Activated T-helper 1 cell treated with anti-CD3 and anti-CD28 coated beads, Interleukin-12 subunit alpha, Interleukin-12 subunit beta, Interleukin-2, Interleukin-4 antibody, amounts not matched to agents 30 ng/mL and 10 ng/mL and 1 ng/mL, durations not matched to agents 14 hours and 24 hours and 36 hours (primary cell): Measurements from ENCODE around the gene ZSWIM4. TPM values are rescaled to one million over a fixed set of nuclear protein-coding genes. Genes with fewer than 3 reads are reported as not detected.
A peak's percentile ranks its signal among the peaks of the same experiment; 100 is the strongest.

ENCODE experiments used
- DNase-seq: peaks from one replicate; pipeline ENCODE4 v3.0.0; 2021; ENCODE audit warnings: low spot score
- H3K27ac Mint-ChIP-seq: one replicate; pipeline ENCODE4 v1.8.0; 2021; ENCODE audit warnings: mild to moderate bottlenecking, mixed read lengths
- H3K27me3 Mint-ChIP-seq: one replicate; pipeline ENCODE4 v1.8.0; 2022; ENCODE audit warnings: mild to moderate bottlenecking, moderate library complexity, mixed read lengths; ENCODE audit not compliant: insufficient read depth
- H3K36me3 Mint-ChIP-seq: one replicate; pipeline ENCODE4 v1.8.0; 2021; ENCODE audit warnings: low read depth, mixed read lengths
- H3K4me1 Mint-ChIP-seq: one replicate; pipeline ENCODE4 v1.8.0; 2021; ENCODE audit warnings: low read depth, mixed read lengths
- H3K4me3 Mint-ChIP-seq: one replicate; pipeline ENCODE4 v1.8.0; 2021; ENCODE audit warnings: mild to moderate bottlenecking, moderate library complexity, mixed read lengths
- H3K9me3 Mint-ChIP-seq: one replicate; pipeline ENCODE4 v1.8.0; 2021; ENCODE audit warnings: mixed read lengths
- intact Hi-C: fragments of 100-400 bp; cut with micrococcal nuclease; formaldehyde crosslinking; loops from one replicate; pipeline ENCODE4 v1.15.1; 2024
- total RNA-seq: library from RNA; stranded (reverse); gene quantifications from 2 replicates; pipeline ENCODE4 v1.2.3, GENCODE V29; 2022

Gene ZSWIM4
- total RNA-seq, 1 donor from 2014 or later: 7.9 TPM

DNA sequence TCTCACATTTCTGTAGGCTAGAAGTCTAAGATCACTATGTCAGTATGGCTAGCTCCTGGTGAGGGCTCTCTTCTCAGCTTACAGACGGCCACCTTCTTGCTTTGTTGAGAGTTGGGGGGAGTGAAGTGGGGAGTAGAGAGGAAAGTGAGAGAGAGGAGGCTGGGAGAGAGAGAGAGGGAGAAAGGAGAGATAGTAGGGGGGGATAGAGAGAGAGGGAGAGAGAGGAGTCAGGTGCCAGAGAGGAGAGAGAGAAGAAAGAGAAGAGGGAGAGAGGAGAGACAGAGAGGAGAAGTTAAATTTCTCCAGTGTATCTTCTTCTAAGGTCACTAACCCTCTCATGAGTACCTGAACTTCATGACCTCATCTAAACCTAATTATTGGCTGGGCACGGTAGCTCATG, 28.7 kb downstream of the ZSWIM4 start:
- intact Hi-C loops: no loop called here
- Mint-ChIP-seq H3K27ac (no peak overlapping the region), H3K27me3 (no peaks in the 10 kb centered on the region), H3K4me1 (peaks cover 5% of the 10 kb centered on the region), H3K36me3 (peaks cover 14% of the 10 kb centered on the region), H3K4me3 (no peak overlapping the region), H3K9me3 (no peaks in the 10 kb centered on the region)
- no peak for DNase-seq

DNA sequence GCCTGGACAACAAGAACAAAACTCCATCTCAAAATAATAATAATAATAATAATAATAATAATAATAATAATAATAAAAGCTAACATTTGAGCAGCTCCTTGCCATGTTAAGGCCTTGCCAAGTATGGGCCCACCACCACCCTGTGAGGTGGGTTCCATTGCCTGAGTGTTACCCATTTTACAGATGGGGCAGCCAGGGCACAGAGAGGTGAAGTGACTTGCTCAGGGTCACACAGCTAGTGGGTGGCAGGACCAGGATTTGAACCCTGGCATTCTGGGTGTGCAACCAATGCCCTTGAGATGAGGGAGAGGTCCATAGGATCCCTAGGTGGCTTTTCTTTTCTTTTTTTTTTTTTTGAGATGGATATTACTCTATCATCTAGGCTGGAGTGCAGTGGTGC, 29.5 kb downstream of the ZSWIM4 start:
- Mint-ChIP-seq H3K4me1 (peaks cover 5% of the 10 kb centered on the region), H3K36me3 (peaks cover 15% of the 10 kb centered on the region), H3K9me3 (no peaks in the 10 kb centered on the region), H3K27me3 (no peaks in the 10 kb centered on the region), H3K4me3 (no peak overlapping the region), H3K27ac (no peak overlapping the region)
- intact Hi-C loops: no loop called here
- no peak for DNase-seq

DNA sequence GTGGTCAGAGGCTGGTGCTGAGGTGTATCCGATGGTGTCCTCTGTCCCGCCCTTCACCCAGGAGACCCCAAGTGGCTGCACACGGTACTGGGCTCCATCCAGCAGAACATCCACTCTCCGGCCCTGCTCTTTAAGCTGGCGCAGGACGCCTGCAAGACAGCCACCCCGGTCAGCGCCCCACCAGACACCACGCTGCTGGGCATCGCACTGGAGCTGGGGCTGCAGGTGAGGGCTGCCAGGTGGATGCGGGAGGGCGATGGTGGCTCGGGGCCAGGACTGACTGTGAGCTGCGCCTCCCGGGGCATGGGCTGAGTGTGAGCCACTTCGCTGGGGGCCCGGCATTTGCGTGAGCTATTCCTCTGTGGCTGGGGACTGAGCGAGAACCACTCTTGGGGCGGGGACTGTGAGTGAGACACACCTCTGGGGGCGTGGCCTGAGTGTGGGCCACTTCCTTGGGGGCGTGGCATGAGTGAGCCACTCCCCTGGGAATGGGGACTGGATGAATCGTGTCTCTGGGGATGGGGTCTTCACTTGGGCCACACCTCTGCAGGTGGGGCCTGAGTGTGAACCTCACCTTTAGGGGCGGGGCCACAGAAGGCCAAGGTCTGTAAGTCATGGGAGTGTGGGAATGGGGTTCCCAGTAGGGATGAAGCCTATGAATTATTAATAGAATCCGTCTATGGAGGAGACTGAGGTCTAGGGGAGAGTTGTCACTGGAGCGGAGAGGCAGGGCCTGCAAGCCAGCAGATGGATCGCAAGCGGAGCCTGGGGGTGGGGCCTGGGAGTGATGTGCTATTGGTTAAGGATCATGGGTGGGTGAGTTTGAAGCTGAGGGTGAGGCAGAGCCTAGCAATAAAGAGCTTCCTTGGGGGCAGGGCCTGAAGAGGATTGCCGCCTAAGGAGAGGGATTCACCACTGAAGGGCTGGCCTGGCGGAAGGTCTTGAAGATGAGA, 30.5 kb downstream of the ZSWIM4 start:
- H3K27ac Mint-ChIP-seq: no peak overlapping the region
- no peak overlapping the region for H3K4me3 Mint-ChIP-seq
- no peaks in the 10 kb centered on the region for H3K9me3 Mint-ChIP-seq
- no peaks in the 10 kb centered on the region for H3K27me3 Mint-ChIP-seq
- no peak for DNase-seq
- H3K36me3 Mint-ChIP-seq: peaks cover 11% of the 10 kb centered on the region
- H3K4me1 Mint-ChIP-seq: peaks cover 5% of the 10 kb centered on the region
- intact Hi-C loops: no loop called here

DNA sequence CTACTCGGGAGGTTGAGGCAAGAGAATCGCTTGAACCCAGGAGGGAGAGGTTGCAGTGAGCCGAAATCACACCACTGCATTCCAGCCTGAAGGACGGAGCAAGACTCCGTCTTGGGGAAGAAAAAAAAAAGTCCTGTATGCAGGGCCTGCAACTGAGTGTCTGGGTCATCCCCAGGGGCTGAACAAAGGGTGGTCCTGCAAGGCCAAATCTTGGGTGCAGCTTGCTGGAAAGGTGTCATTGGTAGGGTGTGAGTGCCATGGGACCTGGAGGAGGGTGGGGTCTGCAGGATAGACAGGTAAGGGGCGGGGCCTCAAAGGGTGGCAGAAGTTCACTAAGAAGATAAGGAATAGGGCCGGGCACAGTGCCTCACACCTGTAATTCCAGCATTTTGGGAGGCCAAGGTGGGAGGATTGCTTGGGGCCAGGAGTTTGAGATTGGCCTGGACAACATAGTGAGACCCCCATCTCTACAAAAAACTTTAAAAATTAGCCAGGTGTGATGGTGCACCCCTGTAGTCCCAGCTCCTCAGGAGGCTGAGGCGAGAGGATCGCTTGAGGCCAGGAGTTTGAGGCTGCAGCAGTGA, 31.5 kb downstream of the ZSWIM4 start:
- Mint-ChIP-seq H3K4me1 (peaks cover 5% of the 10 kb centered on the region), H3K4me3 (no peak overlapping the region), H3K27me3 (no peaks in the 10 kb centered on the region), H3K9me3 (no peaks in the 10 kb centered on the region), H3K27ac (no peak overlapping the region), H3K36me3 (peaks cover 14% of the 10 kb centered on the region)
- intact Hi-C loops: no loop called here
- DNase-seq: no peak

DNA sequence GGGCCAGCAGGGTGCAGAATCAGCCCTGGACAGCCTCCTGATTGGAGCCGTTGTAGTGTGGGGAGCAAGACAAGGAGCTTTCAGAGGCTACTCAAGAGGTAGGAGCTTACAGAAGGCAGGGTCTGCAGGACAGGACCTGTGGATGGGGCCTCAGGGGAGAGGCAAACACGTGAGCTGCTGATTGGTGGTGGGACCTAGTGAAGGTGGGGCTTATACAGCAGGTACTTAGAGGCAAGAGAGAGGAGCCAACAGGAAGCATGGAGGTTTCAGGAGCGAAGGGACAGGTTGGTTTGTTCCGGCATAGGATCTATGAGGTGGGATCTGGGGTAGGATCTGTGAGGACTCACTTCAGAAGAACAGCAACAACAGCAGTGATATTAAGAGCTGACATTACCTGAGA, 32.4 kb downstream of the ZSWIM4 start:
- no peak overlapping the region for H3K27ac Mint-ChIP-seq
- peaks cover 15% of the 10 kb centered on the region for H3K36me3 Mint-ChIP-seq
- intact Hi-C loops: no loop called here
- DNase-seq: no peak
- H3K27me3 Mint-ChIP-seq: no peaks in the 10 kb centered on the region
- H3K4me3 Mint-ChIP-seq: no peak overlapping the region
- peaks cover 5% of the 10 kb centered on the region for H3K4me1 Mint-ChIP-seq
- H3K9me3 Mint-ChIP-seq: no peaks in the 10 kb centered on the region

DNA sequence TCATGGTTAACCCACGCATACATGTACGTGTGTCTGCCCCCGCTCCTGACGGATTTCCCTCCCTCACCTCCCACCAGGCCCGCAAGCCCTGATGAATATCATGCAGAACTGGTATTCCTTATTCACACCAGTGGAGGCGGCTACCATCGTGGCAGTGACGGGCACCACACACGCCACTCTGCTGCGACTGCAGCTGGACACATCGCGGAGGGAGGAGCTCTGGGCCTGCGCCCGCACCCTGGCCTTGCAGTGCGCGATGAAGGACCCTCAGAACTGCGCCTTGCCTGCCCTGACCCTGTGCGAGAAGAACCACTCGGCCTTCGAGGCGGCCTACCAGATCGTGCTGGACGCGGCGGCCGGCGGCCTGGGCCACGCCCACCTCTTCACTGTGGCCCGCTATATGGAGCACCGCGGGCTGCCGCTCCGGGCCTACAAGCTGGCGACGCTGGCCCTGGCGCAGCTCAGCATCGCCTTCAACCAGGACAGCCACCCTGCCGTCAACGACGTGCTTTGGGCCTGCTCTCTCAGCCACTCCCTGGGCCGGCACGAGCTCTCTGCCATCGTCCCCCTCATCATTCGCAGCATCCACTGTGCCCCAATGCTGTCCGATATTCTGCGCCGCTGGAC, 35.0 kb downstream of the ZSWIM4 start:
- Mint-ChIP-seq H3K4me3 (no peak overlapping the region), H3K27me3 (no peaks in the 10 kb centered on the region), H3K9me3 (no peaks in the 10 kb centered on the region), H3K36me3 (peaks cover 24% of the 10 kb centered on the region), H3K4me1 (peaks cover 21% of the 10 kb centered on the region), H3K27ac (no peak overlapping the region)
- intact Hi-C loops: no loop called here
- no peak for DNase-seq

DNA sequence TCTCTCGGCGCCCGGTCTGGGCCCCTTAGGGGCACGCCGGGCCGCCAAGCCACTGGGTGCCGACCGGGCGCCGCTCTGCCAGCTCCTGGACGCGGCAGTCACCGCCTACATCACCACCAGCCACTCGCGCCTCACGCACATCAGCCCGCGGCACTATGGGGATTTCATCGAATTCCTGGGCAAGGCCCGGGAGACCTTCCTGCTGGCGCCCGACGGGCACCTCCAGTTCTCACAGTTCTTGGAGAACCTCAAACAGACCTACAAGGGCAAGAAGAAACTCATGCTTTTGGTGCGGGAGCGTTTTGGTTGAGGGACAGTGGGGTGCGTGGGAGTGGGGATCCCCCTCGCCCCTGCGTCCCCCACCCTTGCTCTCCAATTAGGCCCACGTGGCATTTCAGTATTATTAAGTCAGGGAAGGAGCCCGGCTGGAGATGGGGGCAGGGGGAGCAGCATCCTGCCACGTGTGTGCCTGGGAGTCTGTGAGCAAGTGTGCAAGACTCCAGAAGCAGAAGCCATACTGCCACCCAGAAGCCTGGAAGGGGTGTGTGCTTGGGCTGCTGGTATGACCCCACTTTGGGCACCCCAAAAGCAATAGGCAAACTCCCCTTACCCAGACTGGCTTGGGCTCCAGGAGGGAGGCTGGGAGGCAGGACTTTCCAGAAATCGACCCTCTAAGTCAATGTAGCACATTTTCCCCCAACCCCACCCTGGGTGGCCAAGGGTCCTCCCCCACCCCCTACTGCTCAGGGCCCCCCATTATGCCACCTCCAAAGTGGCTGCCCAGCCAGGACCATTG, 35.7 kb downstream of the ZSWIM4 start:
- Mint-ChIP-seq H3K36me3 (peaks cover 24% of the 10 kb centered on the region), H3K4me3 (no peak overlapping the region), H3K27me3 (no peaks in the 10 kb centered on the region), H3K27ac (no peak overlapping the region), H3K4me1 (peaks cover 18% of the 10 kb centered on the region), H3K9me3 (no peaks in the 10 kb centered on the region)
- no peak for DNase-seq
- intact Hi-C loops: no loop called here

DNA sequence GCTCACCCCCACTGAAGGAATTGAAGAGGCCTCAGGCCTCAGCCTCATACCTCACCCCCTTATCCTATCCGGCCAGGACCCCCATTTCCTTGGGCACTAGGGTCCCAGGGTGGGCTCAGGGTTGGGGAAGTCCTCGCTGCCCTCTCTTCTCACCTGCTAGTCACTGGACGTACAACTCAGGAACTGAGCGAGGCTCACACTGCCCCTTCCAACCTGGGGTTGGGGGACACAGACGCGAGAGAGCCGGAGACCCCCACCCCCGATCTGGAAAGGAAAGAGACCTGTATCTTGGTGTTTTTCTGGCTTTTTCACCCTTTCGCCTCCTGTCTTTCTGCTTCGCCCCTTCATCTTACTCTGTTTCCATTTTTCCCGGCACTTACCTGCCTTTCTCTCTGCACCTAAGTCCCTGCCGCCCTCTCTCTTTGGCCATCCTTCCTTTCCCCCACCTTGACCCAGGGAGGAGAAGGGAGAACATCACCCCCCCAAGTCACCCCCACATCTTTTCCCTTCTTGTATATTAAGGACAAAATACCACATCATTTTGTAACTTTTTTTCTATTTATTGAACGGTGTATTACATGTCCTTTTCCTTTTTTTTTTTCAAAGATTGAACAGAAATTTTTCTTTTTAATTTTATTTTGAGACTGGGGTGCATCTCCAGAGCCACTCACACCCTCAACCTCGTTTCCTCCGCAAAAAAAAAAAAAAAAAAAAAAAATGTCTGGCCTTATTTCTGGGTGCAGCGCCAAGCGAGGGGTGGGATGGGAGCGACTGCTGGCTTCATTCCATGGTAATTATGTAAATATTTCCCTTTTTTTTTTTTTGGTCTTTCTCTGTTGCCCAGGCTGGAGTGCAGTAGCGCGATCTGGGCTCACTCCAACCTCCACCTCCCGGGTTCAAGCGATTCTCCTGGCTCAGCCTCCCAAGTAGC, 36.6 kb downstream of the ZSWIM4 start:
- no peak overlapping the region for H3K4me3 Mint-ChIP-seq
- no peaks in the 10 kb centered on the region for H3K9me3 Mint-ChIP-seq
- H3K27me3 Mint-ChIP-seq: no peaks in the 10 kb centered on the region
- H3K27ac Mint-ChIP-seq: no peak overlapping the region
- H3K36me3 Mint-ChIP-seq: peaks cover 22% of the 10 kb centered on the region
- intact Hi-C loops: loop anchor here (2.0 kb wide), 1 partner anchor 15 kb away; no protein-coding TSS in a partner anchor
- peaks cover 20% of the 10 kb centered on the region for H3K4me1 Mint-ChIP-seq
- no peak for DNase-seq

DNA sequence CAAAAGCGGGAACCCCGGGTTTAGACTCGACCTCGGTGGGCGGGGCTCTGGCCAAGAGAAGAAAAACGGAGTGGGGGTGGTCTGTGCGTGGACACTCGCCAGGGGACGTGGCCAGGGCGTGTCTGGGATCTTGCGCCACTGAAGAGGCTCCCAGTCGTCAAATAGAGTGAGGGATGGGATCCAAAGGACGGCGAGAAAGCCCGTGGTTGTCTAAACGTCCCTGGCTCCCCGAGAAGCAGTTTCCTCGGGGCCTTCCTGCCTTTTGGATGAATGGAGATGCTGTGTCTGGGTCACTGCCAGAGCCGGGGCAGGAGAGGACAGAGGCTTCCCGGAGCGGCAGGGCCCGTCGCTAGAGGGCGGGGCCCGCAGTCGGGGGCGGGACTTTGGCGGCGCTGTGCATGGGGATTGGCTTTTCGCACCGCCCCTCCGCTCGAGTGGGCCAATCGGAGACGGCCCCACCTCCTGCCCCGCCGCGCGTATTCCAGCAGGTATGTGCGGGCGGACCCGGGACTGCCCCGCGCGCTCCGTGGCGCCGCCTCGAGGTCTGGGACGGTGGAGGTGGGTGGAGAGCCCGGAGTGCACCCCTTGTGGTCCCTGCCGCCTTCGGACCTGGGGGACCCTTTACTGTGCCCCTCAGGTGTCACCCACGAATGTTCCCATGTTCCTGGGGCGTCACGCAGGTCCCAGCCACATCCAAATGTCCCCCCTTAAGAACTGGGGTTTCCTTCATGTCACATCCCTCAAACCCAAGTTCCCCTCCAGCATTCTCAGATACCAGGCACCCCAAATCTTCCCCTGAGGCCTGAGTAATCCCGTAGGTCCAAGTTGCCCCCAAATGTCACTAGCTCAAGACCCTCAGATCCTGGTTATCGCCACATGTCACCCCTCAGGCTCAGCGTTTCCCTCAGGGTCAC, 38.3 kb downstream of the ZSWIM4 start:
- intact Hi-C loops: loop anchor here (1.0 to 2.0 kb wide), 2 partner anchors 13 to 38 kb away; partner anchors contain the start of gene ZSWIM4
- peak; percentile 91 for DNase-seq
- H3K27me3 Mint-ChIP-seq: no peaks in the 10 kb centered on the region
- peaks cover 24% of the 10 kb centered on the region for H3K36me3 Mint-ChIP-seq
- H3K4me1 Mint-ChIP-seq: peaks cover 32% of the 10 kb centered on the region
- peak overlapping the region; percentile 86 for H3K27ac Mint-ChIP-seq
- H3K4me3 Mint-ChIP-seq: peak overlapping the region; percentile 76
- no peaks in the 10 kb centered on the region for H3K9me3 Mint-ChIP-seq

DNA sequence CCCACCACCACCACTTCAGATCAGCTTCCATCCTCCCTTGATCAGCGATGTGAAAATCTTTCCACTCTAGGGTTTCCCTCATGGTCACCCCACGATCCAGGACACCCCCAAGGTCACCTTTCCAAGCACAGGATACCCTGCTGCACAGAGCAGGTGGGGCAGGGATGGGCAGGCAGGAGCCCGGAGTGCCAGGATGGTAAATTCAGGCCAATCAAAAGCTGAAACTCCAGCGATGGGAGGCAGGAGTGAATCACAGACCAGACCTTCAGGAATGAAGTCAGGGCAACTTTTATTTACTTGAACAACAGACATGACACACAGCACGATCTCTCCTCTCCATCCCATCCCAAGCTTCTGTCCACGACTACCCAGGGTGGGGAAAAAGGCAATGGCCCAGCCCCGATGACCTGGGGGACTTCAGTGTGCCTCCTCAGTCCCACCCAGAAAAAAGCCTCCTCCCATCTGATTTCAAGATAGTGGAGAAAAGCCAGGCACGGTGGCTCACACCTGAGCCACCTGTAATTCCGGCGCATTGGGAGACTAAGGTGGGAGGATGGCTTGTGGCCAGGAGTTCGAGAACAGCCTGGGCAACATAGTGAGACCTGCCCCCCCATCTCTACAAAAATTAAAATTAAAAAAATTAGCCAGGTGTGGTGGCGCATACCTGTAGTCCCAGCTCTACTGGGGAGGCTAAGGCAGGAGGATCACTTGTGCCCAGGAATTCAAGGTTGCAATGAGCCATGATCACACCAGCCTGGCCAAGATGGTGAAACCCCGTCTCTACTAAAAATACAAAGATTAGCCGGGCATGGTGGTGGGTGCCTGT, 39.2 kb downstream of the ZSWIM4 start:
- Mint-ChIP-seq H3K4me1 (peaks cover 37% of the 10 kb centered on the region), H3K9me3 (no peaks in the 10 kb centered on the region), H3K27ac (peak overlapping the region; percentile 84), H3K4me3 (peak overlapping the region; percentile 76), H3K27me3 (no peaks in the 10 kb centered on the region), H3K36me3 (peaks cover 22% of the 10 kb centered on the region)
- no peak for DNase-seq
- intact Hi-C loops: loop anchor here (5.0 kb wide), 3 partner anchors 87 to 682 kb away; partner anchors contain the start of genes ADGRE5, IER2 and STX10
